Suprapubic skin (tissue), 4 donors: ENCODE results near the gene MGAT5.

Experiments
- CTCF ChIP-seq, 2 donors: fragments of 200-600 bp in 1 of 2; fragments of 450-650 bp in 1 of 2; sonication (generic) in 1 of 2; IDR thresholded peaks; one replicate each; pipeline ENCODE4 v1.5.1; 2016 to 2019; ENCODE audit warnings: antibody characterized with exemption in 2 of 2, mild to moderate bottlenecking in 1 of 2, moderate library complexity in 1 of 2
- POLR2A ChIP-seq, 2 donors: fragments of 450-650 bp; IDR thresholded peaks; one replicate each; pipeline ENCODE4 v1.6.1; 2017; ENCODE audit warnings: antibody characterized with exemption in 2 of 2, mild to moderate bottlenecking in 2 of 2, moderate library complexity in 2 of 2
- POLR2AphosphoS5 ChIP-seq, 3 donors: sonication (generic); formaldehyde crosslinking; IDR thresholded peaks; one replicate each; pipeline ENCODE4 v1.6.1; 2017; ENCODE audit warnings: antibody characterized with exemption in 3 of 3

GRCh38 chr2:134457353-134457752 is 203.5 kb downstream of the MGAT5 start:
- TF ChIP-seq CTCF (IDR thresholded peaks at IDR 0.05) (no peak), POLR2A (IDR thresholded peaks at IDR 0.05) (no peak), POLR2AphosphoS5 (IDR thresholded peaks at IDR 0.05) (no peak)
